Kasumi-1 (cell line): ENCODE data around the gene TMEM202.
"Not testable (repeated sequence)": the region's sequence is repeated elsewhere in the genome, so short reads cannot be mapped to it uniquely, and the experiment has no call there.

ENCODE experiments used
- DNase-seq, 2 experiments: peaks; one replicate each; lab custom pipeline; 2025; lab: John Stamatoyannopoulos, UW

Gene TMEM202

GRCh38 chr15:72397796-72398588 is at the start of gene TMEM202:
TSS of gene TMEM202 (plus strand) at chr15:72398305. CDS start at chr15:72398327, 22 bp downstream.
- DNase-seq = peak; percentile 20 to 24

- no peak for DNase-seq
Observed at GRCh38 chr15:72353266-72353665, 44.8 kb upstream of the TMEM202 start.

GRCh38 chr15:72354496-72354895 is 43.6 kb upstream of the TMEM202 start:
- no peak for DNase-seq

- DNase-seq = no peak
Observed at GRCh38 chr15:72358121-72358520, 40.0 kb upstream of the TMEM202 start.

GRCh38 chr15:72358650-72359171 is 39.4 kb upstream of the TMEM202 start:
- DNase-seq = peak; percentile 18 to 32

GRCh38 chr15:72361176-72361575 is 36.9 kb upstream of the TMEM202 start:
- DNase-seq = no peak

- peak; percentile 93 to 94 for DNase-seq
Observed at GRCh38 chr15:72365844-72366243, 32.3 kb upstream of the TMEM202 start.

GRCh38 chr15:72368325-72368724 is 29.8 kb upstream of the TMEM202 start:
- peak; percentile 41 to 50 for DNase-seq

- peak; percentile 59 to 69 for DNase-seq
Observed at GRCh38 chr15:72368899-72369298, 29.2 kb upstream of the TMEM202 start.

- DNase-seq = peak; percentile 71 to 72
Observed at GRCh38 chr15:72369964-72370363, 28.1 kb upstream of the TMEM202 start.

- DNase-seq = no peak
Observed at GRCh38 chr15:72372361-72372760, 25.7 kb upstream of the TMEM202 start.

GRCh38 chr15:72375501-72375845 is 22.6 kb upstream of the TMEM202 start:
- DNase-seq = peak in 1 of 2 experiments; percentile 36

- peak; percentile 86 to 88 for DNase-seq
Observed at GRCh38 chr15:72375846-72376581, 22.1 kb upstream of the TMEM202 start, which contains the start of gene HEXA. TSS of gene HEXA (minus strand) at chr15:72376014. CDS start at chr15:72375972, 42 bp downstream.

GRCh38 chr15:72377331-72377730 is 20.8 kb upstream of the TMEM202 start:
- DNase-seq = no peak

GRCh38 chr15:72379106-72379505 is 19.0 kb upstream of the TMEM202 start:
- DNase-seq = not testable (repeated sequence)

GRCh38 chr15:72379856-72380430 is 18.2 kb upstream of the TMEM202 start:
- no peak for DNase-seq

- DNase-seq = no peak
Observed at GRCh38 chr15:72380743-72381142, 17.4 kb upstream of the TMEM202 start.

- DNase-seq = peak; percentile 21 to 52
Observed at GRCh38 chr15:72382146-72382545, 16.0 kb upstream of the TMEM202 start.

GRCh38 chr15:72387741-72388140 is 10.4 kb upstream of the TMEM202 start:
- DNase-seq = no peak

GRCh38 chr15:72389231-72389630 is 8.9 kb upstream of the TMEM202 start:
- DNase-seq = no peak

- not testable (repeated sequence) for DNase-seq
Observed at GRCh38 chr15:72396331-72396730, 1.8 kb upstream of the TMEM202 start.

GRCh38 chr15:72398648-72399047 is 543 bp downstream of the TMEM202 start:
- no peak for DNase-seq
